ENCODE measurements around the gene NLE1. TPM values are rescaled to one million over a fixed set of nuclear protein-coding genes. Genes with fewer than 3 reads are reported as not detected.

NLE1 gene
- total RNA-seq, 6 experiments from 2014 or later: 4.9 to 12.3 (median 5.9) TPM

DNA sequence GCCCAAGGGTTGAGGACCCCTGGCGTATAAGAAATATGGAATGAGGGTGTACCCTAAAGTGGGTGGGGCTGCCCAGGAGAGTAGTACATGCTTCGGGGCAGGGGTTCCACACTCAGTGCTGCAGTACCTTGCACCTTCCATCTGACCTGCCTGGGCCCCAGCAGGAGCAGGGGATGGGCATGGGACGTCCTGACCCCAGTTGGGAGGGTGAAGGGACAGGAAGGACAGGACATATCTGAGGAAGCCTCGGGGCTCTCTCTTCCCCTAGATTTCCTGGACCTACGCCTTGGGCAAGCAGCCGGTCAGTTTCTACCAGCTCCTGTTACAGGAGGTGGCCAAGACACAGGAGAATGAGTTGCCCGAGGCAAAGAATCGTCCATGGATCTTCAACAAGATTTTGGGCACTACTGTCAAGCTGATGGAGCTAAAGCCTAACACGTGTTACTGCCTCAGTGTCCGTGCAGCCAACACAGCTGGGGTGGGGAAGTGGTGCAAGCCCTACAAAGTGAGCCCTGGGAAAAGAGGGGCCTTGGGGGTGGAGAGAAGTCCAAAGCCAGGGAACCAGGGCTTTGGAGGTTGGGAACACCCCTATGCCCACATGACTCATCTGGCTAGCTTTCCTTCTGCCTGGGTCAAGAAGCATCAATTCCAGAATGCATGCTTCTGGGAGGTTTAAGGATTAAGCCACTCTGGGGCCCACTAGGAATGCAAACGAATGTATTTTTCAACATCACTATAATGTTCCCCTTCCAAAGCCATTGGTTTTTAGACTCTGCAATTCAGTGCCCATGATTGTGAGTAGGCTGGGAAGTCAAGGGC, 12.7 kb downstream of the NLE1 start:
- Histone ChIP-seq H3K9me3 (no peaks in the 10 kb centered on the region), H3K27ac (no peak overlapping the region), H3K36me3 (peaks cover 0 to 20% (median 5%) of the 10 kb centered on the region in 4 donors), H3K27me3 (no peaks in the 10 kb centered on the region), H3K4me1 (no peaks in the 10 kb centered on the region), H3K4me3 (no peak overlapping the region)
- WGBS (ENCODE audit: insufficient coverage, low coverage, low lambda C conversion rate, missing lambda C conversion rate): 78% methylated on average over 6 of the region's 11 CpGs
- DNase-seq (no peak), ATAC-seq (peak in 1 of 4 donors; percentile 16)
- intact Hi-C loops (cut with DNase I): loop anchor here in 1 of 2 donors (10.0 kb wide), 2 partner anchors 585 to 705 kb away; no protein-coding TSS in a partner anchor
- TF ChIP-seq, protein P1, sequence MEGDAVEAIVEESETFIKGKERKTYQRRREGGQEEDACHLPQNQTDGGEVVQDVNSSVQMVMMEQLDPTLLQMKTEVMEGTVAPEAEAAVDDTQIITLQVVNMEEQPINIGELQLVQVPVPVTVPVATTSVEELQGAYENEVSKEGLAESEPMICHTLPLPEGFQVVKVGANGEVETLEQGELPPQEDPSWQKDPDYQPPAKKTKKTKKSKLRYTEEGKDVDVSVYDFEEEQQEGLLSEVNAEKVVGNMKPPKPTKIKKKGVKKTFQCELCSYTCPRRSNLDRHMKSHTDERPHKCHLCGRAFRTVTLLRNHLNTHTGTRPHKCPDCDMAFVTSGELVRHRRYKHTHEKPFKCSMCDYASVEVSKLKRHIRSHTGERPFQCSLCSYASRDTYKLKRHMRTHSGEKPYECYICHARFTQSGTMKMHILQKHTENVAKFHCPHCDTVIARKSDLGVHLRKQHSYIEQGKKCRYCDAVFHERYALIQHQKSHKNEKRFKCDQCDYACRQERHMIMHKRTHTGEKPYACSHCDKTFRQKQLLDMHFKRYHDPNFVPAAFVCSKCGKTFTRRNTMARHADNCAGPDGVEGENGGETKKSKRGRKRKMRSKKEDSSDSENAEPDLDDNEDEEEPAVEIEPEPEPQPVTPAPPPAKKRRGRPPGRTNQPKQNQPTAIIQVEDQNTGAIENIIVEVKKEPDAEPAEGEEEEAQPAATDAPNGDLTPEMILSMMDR (IDR thresholded peaks at IDR 0.05): no peak
- TF ChIP-seq POLR2A (IDR thresholded peaks at IDR 0.05): no peak

DNA sequence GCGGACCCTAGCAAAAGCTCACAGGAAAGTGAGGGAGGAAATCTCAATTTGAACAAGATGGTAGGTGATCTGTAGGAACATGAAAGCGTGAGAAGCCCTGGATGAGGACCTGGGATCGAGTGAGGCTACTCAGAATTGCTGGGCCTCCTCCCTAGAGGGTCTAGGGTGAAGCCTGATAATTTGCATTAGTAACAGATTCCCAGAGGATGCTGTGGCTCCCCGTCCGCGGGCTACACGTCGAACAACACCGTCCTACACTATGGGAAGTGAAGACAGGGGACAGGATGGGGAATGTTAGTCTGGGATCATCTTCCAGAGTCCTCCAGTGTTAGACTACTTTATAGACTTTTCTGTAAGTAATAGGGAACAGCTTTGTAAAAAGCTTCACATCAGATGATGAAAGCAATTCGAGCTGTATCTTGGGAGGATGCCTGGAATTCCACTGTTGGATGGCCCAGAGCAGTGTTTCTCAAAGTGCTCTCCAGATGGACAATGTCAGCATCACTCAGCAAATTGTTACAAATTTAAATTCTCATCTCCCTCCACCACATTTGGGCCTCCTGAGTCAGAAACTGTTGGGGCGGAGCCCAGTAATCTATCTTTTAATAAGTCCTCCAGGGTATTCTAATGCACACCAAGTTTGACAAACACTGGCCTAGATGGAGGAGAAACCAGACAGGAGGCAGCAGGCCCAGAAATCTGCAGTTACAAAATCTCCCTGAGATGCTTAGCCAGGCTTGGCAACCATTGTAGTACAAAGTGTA, 14.2 kb downstream of the NLE1 start:
- ATAC-seq: no peak
- intact Hi-C loops (cut with DNase I): loop anchor here in 1 of 2 donors (10.0 kb wide), 2 partner anchors 583 to 703 kb away; no protein-coding TSS in a partner anchor

DNA sequence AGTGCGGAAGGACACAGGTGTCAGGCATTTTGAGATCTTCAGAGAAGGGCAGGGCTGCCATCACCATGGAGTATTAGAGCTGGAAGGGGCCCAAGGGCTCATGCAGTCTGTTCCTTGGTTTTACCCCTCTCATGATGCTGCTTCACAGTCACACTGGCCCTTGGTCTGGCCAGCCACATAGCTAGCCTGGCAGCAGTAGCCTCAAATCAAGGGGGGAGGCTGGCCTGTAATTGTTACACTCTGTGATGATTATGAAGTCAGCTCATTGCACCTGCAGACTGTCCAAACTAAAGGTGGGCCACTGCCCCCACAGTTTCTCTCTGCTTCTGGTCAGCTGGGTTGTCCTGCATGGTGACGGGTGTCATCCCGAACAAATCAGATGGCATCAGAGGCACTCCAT, 20.8 kb downstream of the NLE1 start, which contains the start of gene FNDC8:
FNDC8 (plus strand) TSS at position 301 of the 400 bp plus-strand sequence; CDS start at position 380, 79 bp downstream.
- H3K27ac ChIP-seq: no peak within 1 kb of the TSS
- ATAC-seq (no peak), DNase-seq (no peak)
- peaks cover 0 to 9% (median 4%) of the 10 kb centered on the region in 4 donors for H3K4me1 ChIP-seq
- no peaks in the 10 kb centered on the region for H3K27me3 ChIP-seq
- 90% methylated on average over 2 of the region's 3 CpGs for WGBS (ENCODE audit: insufficient coverage, low coverage, low lambda C conversion rate, missing lambda C conversion rate)
- no peak within 1 kb of the TSS for H3K4me3 ChIP-seq
- H3K36me3 ChIP-seq: no peaks in the 10 kb centered on the region
- no peak for TF ChIP-seq POLR2A (IDR thresholded peaks at IDR 0.05)
- TF ChIP-seq, protein P1 (IDR thresholded peaks at IDR 0.05): no peak
- no peaks in the 10 kb centered on the region for H3K9me3 ChIP-seq
- intact Hi-C loops (cut with DNase I): loop anchor here in 1 of 2 donors (10.0 kb wide), 2 partner anchors 577 to 697 kb away; no protein-coding TSS in a partner anchor

More for the DNA sequence above, 14.2 kb downstream of the NLE1 start:
- Histone ChIP-seq H3K9me3 (no peaks in the 10 kb centered on the region), H3K27ac (no peak overlapping the region), H3K36me3 (peaks cover 0 to 5% (median 0%) of the 10 kb centered on the region in 4 donors), H3K4me3 (no peak overlapping the region), H3K27me3 (no peaks in the 10 kb centered on the region), H3K4me1 (no peaks in the 10 kb centered on the region)
- WGBS (ENCODE audit: insufficient coverage, low coverage, low lambda C conversion rate, missing lambda C conversion rate): 72% methylated on average over 4 of the region's 11 CpGs
- TF ChIP-seq, protein P1 (IDR thresholded peaks at IDR 0.05): no peak
- no peak for TF ChIP-seq POLR2A (IDR thresholded peaks at IDR 0.05)
- no peak for DNase-seq

DNA sequence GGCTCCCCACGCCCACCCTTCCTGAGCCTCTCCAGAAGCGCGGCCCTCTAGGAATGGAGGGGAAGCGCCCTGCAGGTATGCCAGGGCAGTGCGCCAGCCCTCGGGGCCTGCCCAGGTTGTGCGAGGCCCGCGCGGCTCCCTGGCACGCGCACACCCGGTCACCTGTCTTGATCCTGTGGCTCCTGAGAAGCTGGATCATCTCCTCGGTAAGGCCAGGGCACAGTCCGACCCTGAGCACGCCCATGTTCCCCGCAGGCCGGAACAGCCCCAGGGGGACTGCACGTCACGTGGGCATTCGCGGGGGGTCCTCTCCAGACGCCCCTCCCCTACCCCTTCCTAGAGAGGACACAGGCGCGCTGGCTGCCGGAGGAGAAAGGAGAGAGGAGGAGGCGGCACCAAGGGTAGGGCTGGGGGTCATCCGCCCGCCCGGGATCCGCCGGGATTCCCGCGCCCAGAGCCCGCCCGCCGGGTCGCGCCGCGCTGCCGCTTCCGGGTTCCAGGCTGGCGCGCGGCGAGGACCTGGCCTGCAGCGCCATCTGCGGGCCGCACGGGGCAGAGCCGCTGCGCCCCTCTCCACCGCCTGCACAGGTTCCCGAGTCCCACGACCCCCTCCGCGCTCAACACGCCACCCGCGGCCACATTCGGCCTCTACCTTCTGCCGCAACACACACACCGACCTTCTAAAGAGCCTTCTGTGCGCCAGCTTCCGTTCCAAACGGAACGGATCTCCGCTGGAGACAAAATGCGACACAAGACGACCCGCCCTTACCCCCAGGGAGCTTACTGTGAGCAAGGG, 22.5 kb downstream of the NLE1 start, which contains the start of gene RAD51D:
RAD51D (minus strand) TSS at position 491 of the 796 bp plus-strand sequence; CDS start at position 244, 247 bp downstream.
- 0% methylated on average over 11 of the region's 72 CpGs for WGBS (ENCODE audit: insufficient coverage, low coverage, low lambda C conversion rate, missing lambda C conversion rate)
- Histone ChIP-seq H3K4me1 (peaks cover 0 to 9% (median 4%) of the 10 kb centered on the region in 4 donors), H3K36me3 (no peaks in the 10 kb centered on the region), H3K27me3 (no peaks in the 10 kb centered on the region), H3K4me3 (peak within 1 kb of the TSS; percentile 80 to 91 (median 90)), H3K27ac (peak within 1 kb of the TSS; percentile 56 to 59 (median 56)), H3K9me3 (no peaks in the 10 kb centered on the region)
- peak; percentile 39 for TF ChIP-seq POLR2A (IDR thresholded peaks at IDR 0.05)
- TF ChIP-seq, protein P1 (IDR thresholded peaks at IDR 0.05): peak; percentile 88 to 99 (median 92)
- intact Hi-C loops (cut with DNase I): loop anchor here (10.0 kb wide), 3 partner anchors 125 to 695 kb away; no protein-coding TSS in a partner anchor
- ATAC-seq (peak; percentile 97 to 99 (median 98)), DNase-seq (peak; percentile 76 to 81 (median 77))

Data from right lobe of liver (tissue), 6 donors.